ENCODE results near the gene FBRS. TPM values are rescaled to one million over a fixed set of nuclear protein-coding genes. Genes with fewer than 3 reads are reported as not detected.

Gene FBRS
- total and polyA plus RNA-seq, 5 experiments from 2014 or later: 3.2 to 221 (median 8.0) TPM

GRCh38 chr16:30658731-30659506 lies 688 bp downstream of the FBRS start:
- H3K4me1 Mint-ChIP-seq: peaks cover 27 to 52% (median 49%) of the 10 kb centered on the region in 4 donors
- POLR2A ChIA-PET: interaction anchor here (0.5 to 4.0 kb wide), 49 partner anchors 8 to 1800 kb away, joined by 3 to 101 read pairs (median 5); partner anchors contain the start of genes ALDOA, CORO1A, DCTPP1 and FBXL19

GRCh38 chr16:30659507-30660423 lies 1.5 kb downstream of the FBRS start:
- no peaks in the 10 kb centered on the region for H3K27me3 Mint-ChIP-seq
- H3K9me3 Mint-ChIP-seq: no peaks in the 10 kb centered on the region
- H3K27ac Mint-ChIP-seq: peak overlapping the region; percentile 92 to 98 (median 93)
- peaks cover 27 to 54% (median 49%) of the 10 kb centered on the region in 4 donors for H3K4me1 Mint-ChIP-seq
- POLR2A ChIA-PET: interaction anchor here (0.5 to 4.0 kb wide), 45 partner anchors 7 to 1796 kb away, joined by 3 to 101 read pairs (median 6); partner anchors contain the start of genes ALDOA, CORO1A, DCTPP1 and FBXL19
- peak; percentile 36 to 80 (median 46) for DNase-seq
- H3K36me3 Mint-ChIP-seq: peaks cover 5 to 60% (median 21%) of the 10 kb centered on the region in 3 donors
- peak overlapping the region; percentile 81 to 98 (median 89) for H3K4me3 Mint-ChIP-seq
- ATAC-seq: no peak

More at GRCh38 chr16:30658731-30659506, 688 bp downstream of the FBRS start:
- Mint-ChIP-seq H3K27me3 (no peaks in the 10 kb centered on the region), H3K4me3 (peak overlapping the region; percentile 90 to 99 (median 94)), H3K27ac (peak overlapping the region; percentile 99 to 100 (median 100)), H3K36me3 (peaks cover 5 to 66% (median 21%) of the 10 kb centered on the region in 3 donors), H3K9me3 (no peaks in the 10 kb centered on the region)
- DNase-seq: peak in 3 of 10 donors; percentile 60 to 100 (median 96)
- ATAC-seq: peak in 1 of 2 donors; percentile 3

- Mint-ChIP-seq H3K4me1 (peaks cover 28 to 61% (median 53%) of the 10 kb centered on the region in 4 donors), H3K27me3 (no peaks in the 10 kb centered on the region), H3K27ac (peak overlapping the region; percentile 92 to 98 (median 93)), H3K9me3 (no peaks in the 10 kb centered on the region), H3K36me3 (peaks cover 5 to 61% (median 20%) of the 10 kb centered on the region in 3 donors), H3K4me3 (peak overlapping the region; percentile 81 to 98 (median 89))
- ATAC-seq: peak; percentile 14 to 31
- POLR2A ChIA-PET: interaction anchor here (0.5 to 4.0 kb wide), 32 partner anchors 9 to 1797 kb away, joined by 3 to 101 read pairs (median 4); partner anchors contain the start of genes ALDOA, CORO1A, DCTPP1 and FBXL19
- peak; percentile 53 to 91 (median 84) for DNase-seq
Observed at GRCh38 chr16:30660424-30661261, 2.4 kb downstream of the FBRS start.

GRCh38 chr16:30662449-30662848 lies 4.2 kb downstream of the FBRS start:
- peaks cover 5 to 69% (median 16%) of the 10 kb centered on the region in 3 donors for H3K36me3 Mint-ChIP-seq
- no peaks in the 10 kb centered on the region for H3K27me3 Mint-ChIP-seq
- H3K4me1 Mint-ChIP-seq: peaks cover 26 to 55% (median 44%) of the 10 kb centered on the region in 4 donors
- ATAC-seq (no peak), DNase-seq (no peak)
- POLR2A ChIA-PET: interaction anchor here (0.6 to 1.4 kb wide), 4 partner anchors 18 to 102 kb away, joined by 3 to 9 read pairs (median 6); no protein-coding TSS in a partner anchor
- peak overlapping the region; percentile 18 to 98 (median 87) for H3K4me3 Mint-ChIP-seq
- peak overlapping the region in 8 of 10 donors; percentile 49 to 92 (median 92) for H3K27ac Mint-ChIP-seq
- H3K9me3 Mint-ChIP-seq: no peaks in the 10 kb centered on the region

- POLR2A ChIA-PET: interaction anchor here (0.6 to 1.4 kb wide), 3 partner anchors 19 to 31 kb away, joined by 3 to 9 read pairs (median 4); no protein-coding TSS in a partner anchor
- Mint-ChIP-seq H3K27me3 (no peaks in the 10 kb centered on the region), H3K36me3 (peaks cover 5 to 75% (median 16%) of the 10 kb centered on the region in 3 donors), H3K27ac (peak overlapping the region in 8 of 10 donors; percentile 27 to 91 (median 70)), H3K4me3 (peak overlapping the region; percentile 19 to 92 (median 49)), H3K9me3 (no peaks in the 10 kb centered on the region), H3K4me1 (peaks cover 30 to 57% (median 44%) of the 10 kb centered on the region in 4 donors)
- DNase-seq (no peak), ATAC-seq (no peak)
Observed at GRCh38 chr16:30663038-30663437, 4.8 kb downstream of the FBRS start.

GRCh38 chr16:30663820-30664219 lies 5.6 kb downstream of the FBRS start:
- H3K36me3 Mint-ChIP-seq: peaks cover 5 to 73% (median 16%) of the 10 kb centered on the region in 3 donors
- ATAC-seq (no peak), DNase-seq (no peak)
- peak overlapping the region in 8 of 10 donors; percentile 12 to 86 (median 49) for H3K4me3 Mint-ChIP-seq
- POLR2A ChIA-PET: interaction anchor here (0.6 to 1.4 kb wide), 3 partner anchors 23 to 31 kb away, joined by 3 to 9 read pairs (median 3); no protein-coding TSS in a partner anchor
- no peaks in the 10 kb centered on the region for H3K9me3 Mint-ChIP-seq
- H3K27me3 Mint-ChIP-seq: no peaks in the 10 kb centered on the region
- H3K27ac Mint-ChIP-seq: peak overlapping the region; percentile 63 to 91 (median 72)
- H3K4me1 Mint-ChIP-seq: peaks cover 27 to 53% (median 45%) of the 10 kb centered on the region in 4 donors

- peak overlapping the region in 2 of 10 donors; percentile 57 to 88 for H3K27ac Mint-ChIP-seq
- peaks cover 5 to 77% (median 16%) of the 10 kb centered on the region in 3 donors for H3K36me3 Mint-ChIP-seq
Observed at GRCh38 chr16:30664616-30665109, 6.4 kb downstream of the FBRS start.

GRCh38 chr16:30665155-30665829 lies 7.1 kb downstream of the FBRS start:
- peaks cover 5 to 78% (median 16%) of the 10 kb centered on the region in 3 donors for H3K36me3 Mint-ChIP-seq

More at GRCh38 chr16:30664616-30665109, 6.4 kb downstream of the FBRS start:
- POLR2A ChIA-PET: interaction anchor here (0.9 to 1.9 kb wide), 4 partner anchors 20 to 33 kb away, joined by 3 to 7 read pairs (median 5); no protein-coding TSS in a partner anchor
- DNase-seq (no peak), ATAC-seq (no peak)
- peak overlapping the region in 2 of 10 donors; percentile 33 to 35 for H3K4me3 Mint-ChIP-seq
- peaks cover 26 to 51% (median 45%) of the 10 kb centered on the region in 4 donors for H3K4me1 Mint-ChIP-seq
- H3K27me3 Mint-ChIP-seq: no peaks in the 10 kb centered on the region
- no peaks in the 10 kb centered on the region for H3K9me3 Mint-ChIP-seq

GRCh38 chr16:30665830-30666190 lies 7.6 kb downstream of the FBRS start:
- Mint-ChIP-seq H3K27me3 (no peaks in the 10 kb centered on the region), H3K9me3 (no peaks in the 10 kb centered on the region), H3K4me1 (peaks cover 22 to 47% (median 40%) of the 10 kb centered on the region in 4 donors), H3K27ac (peak overlapping the region in 4 of 10 donors; percentile 43 to 78 (median 67)), H3K36me3 (peaks cover 2 to 79% (median 16%) of the 10 kb centered on the region in 3 donors), H3K4me3 (peak overlapping the region in 1 of 10 donors; percentile 18)
- ATAC-seq (no peak), DNase-seq (no peak)
- POLR2A ChIA-PET: interaction anchor here (1.5 to 1.9 kb wide), 2 partner anchors 28 to 32 kb away, joined by 7 read pairs; no protein-coding TSS in a partner anchor

More at GRCh38 chr16:30665155-30665829, 7.1 kb downstream of the FBRS start:
- Mint-ChIP-seq H3K4me1 (peaks cover 26 to 51% (median 45%) of the 10 kb centered on the region in 4 donors), H3K4me3 (peak overlapping the region in 4 of 10 donors; percentile 18 to 35 (median 30)), H3K27me3 (no peaks in the 10 kb centered on the region), H3K27ac (peak overlapping the region in 4 of 10 donors; percentile 57 to 88 (median 72)), H3K9me3 (no peaks in the 10 kb centered on the region)
- POLR2A ChIA-PET: interaction anchor here (0.9 to 1.9 kb wide), 4 partner anchors 21 to 32 kb away, joined by 3 to 7 read pairs (median 5); no protein-coding TSS in a partner anchor
- ATAC-seq (no peak), DNase-seq (no peak)

GRCh38 chr16:30666681-30667080 lies 8.4 kb downstream of the FBRS start:
- no peak for DNase-seq
- no peaks in the 10 kb centered on the region for H3K27me3 Mint-ChIP-seq
- peak overlapping the region in 4 of 10 donors; percentile 24 to 79 (median 44) for H3K27ac Mint-ChIP-seq
- H3K36me3 Mint-ChIP-seq: peaks cover 0 to 71% (median 15%) of the 10 kb centered on the region in 3 donors
- no peak for ATAC-seq
- POLR2A ChIA-PET: interaction anchor here (1.1 kb wide), 1 partner anchor 8 kb away, joined by 7 read pairs; the partner anchor contains the start of gene FBRS
- H3K9me3 Mint-ChIP-seq: no peaks in the 10 kb centered on the region
- H3K4me3 Mint-ChIP-seq: no peak overlapping the region
- H3K4me1 Mint-ChIP-seq: peaks cover 17 to 39% (median 32%) of the 10 kb centered on the region in 4 donors
